BJ (cell line): Measurements from ENCODE around the gene C4orf33. TPM values are rescaled to one million over a fixed set of nuclear protein-coding genes. Genes with fewer than 3 reads are reported as not detected.

Experiments used
- CTCF ChIA-PET: fragments of 350-600 bp; formaldehyde crosslinking; extraction: SDS; loops from one replicate; lab custom pipeline; 2021; ENCODE audit warnings: antibody characterized with exemption, inconsistent platforms; lab: Yijun Ruan, JAX
- POLR2A ChIA-PET: fragments of 300-600 bp; sonication (Branson Sonifier 250); formaldehyde crosslinking; extraction: SDS; loops from one replicate; lab custom pipeline; 2021; ENCODE audit warnings: antibody characterized with exemption; lab: Charles Lee
- DNase-seq: peaks from one replicate; pipeline ENCODE4 v3.0.0-alpha.2; 2011; ENCODE audit warnings: low read depth
- H3K27me3 ChIP-seq: 2 replicates; pipeline ENCODE4 v1.6.0; 2011; ENCODE audit warnings: low read length; ENCODE audit not compliant: control insufficient read depth, insufficient read depth
- H3K36me3 ChIP-seq: 2 replicates; pipeline ENCODE4 v1.5.1; 2011; ENCODE audit warnings: low read length; ENCODE audit not compliant: control insufficient read depth, insufficient read depth
- H3K4me3 ChIP-seq: 2 replicates; pipeline ENCODE4 v1.5.1; 2011; ENCODE audit warnings: low read depth, mild to moderate bottlenecking, control low read depth, low read length
- polyA plus RNA-seq: library from polyadenylated mRNA; depleted of rRNA; stranded (reverse); fragments of >200 nt; gene quantifications from 2 replicates; pipeline ENCODE4 v1.2.3, GENCODE V29; 2011
- TF ChIP-seq, protein P1 (sequence below): IDR thresholded peaks from 2 replicates; pipeline ENCODE4 v1.5.1; 2011; ENCODE audit warnings: low read depth, mild to moderate bottlenecking, control low read depth, inconsistent platforms, low read length, moderate library complexity; ENCODE audit not compliant: insufficient read depth

The C4orf33 gene
- polyA plus RNA-seq, 1 experiment = 2.2 TPM

DNA sequence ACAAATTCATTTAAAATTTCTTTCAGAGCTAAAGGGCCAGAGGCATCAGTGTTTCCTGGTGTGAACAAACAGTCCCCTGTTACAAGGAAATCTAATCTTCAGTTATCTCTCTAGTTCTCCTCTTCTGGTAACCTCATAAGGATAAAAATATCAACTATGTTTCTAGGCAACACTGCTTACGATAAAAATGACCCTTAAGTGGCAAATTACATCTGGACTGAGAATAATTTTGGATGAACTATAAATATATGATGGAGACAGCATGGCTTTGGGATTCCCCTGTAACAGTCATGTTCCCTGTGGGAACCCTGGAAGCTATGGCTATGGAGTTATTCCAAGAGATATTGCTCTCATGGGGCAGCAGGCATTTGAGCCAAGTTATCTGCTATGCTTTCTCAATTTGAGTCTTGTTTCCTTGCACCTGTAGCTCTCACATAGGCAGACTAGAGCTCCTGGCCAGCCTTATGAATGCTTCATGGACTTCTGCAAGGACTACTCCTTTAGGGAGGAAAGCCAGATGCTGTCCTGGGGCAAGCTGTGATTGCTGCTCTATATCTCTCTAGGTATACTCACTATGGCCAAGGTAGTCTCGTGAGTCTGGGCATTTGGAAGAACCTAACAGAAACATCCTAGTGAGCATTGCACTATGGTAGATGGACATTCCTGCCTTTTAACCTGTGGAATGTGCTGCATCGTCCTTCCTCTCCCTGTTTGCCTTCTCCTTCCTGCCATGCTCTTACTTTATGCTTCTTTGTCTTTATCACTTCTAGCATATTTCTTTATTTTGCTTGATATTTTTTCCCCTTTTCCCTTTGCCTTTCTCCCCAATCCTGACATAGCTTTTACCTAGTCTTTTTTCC, 14.2 kb downstream of the C4orf33 start:
- DNase-seq = no peak
- ChIA-PET POLR2A (no interaction called here), CTCF (interaction anchor here (0.6 to 0.7 kb wide), 2 partner anchors 88 to 252 kb away, joined by 3 read pairs; no protein-coding TSS in a partner anchor)
- no peaks in the 10 kb centered on the region for H3K27me3 ChIP-seq
- H3K36me3 ChIP-seq = no peaks in the 10 kb centered on the region
- H3K4me3 ChIP-seq = no peak overlapping the region
- TF ChIP-seq, protein P1, sequence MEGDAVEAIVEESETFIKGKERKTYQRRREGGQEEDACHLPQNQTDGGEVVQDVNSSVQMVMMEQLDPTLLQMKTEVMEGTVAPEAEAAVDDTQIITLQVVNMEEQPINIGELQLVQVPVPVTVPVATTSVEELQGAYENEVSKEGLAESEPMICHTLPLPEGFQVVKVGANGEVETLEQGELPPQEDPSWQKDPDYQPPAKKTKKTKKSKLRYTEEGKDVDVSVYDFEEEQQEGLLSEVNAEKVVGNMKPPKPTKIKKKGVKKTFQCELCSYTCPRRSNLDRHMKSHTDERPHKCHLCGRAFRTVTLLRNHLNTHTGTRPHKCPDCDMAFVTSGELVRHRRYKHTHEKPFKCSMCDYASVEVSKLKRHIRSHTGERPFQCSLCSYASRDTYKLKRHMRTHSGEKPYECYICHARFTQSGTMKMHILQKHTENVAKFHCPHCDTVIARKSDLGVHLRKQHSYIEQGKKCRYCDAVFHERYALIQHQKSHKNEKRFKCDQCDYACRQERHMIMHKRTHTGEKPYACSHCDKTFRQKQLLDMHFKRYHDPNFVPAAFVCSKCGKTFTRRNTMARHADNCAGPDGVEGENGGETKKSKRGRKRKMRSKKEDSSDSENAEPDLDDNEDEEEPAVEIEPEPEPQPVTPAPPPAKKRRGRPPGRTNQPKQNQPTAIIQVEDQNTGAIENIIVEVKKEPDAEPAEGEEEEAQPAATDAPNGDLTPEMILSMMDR = no peak

DNA sequence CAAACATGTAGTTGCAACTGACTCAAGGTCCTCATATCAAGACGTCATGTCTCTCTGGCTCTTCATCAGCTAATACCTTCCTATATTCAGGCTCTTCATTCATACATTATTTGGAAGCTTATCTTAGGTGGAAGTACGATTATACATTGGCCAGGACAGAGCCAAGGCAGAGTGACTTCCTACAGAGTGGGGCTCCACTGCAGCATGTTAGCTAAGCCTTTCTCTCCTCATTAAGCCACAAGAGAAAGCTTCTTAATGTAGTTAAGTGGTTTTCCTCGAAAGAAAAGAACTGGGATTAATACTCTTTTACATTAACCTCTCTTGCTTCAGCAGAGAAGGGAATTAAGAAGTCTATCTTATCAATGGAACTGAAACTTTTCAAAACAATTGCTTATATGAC, 15.0 kb downstream of the C4orf33 start:
- H3K4me3 ChIP-seq = no peak overlapping the region
- no peaks in the 10 kb centered on the region for H3K27me3 ChIP-seq
- ChIA-PET POLR2A (no interaction called here), CTCF (interaction anchor here (0.7 kb wide), 1 partner anchor 88 kb away, joined by 3 read pairs; no protein-coding TSS in a partner anchor)
- TF ChIP-seq, protein P1 = no peak
- DNase-seq = no peak
- H3K36me3 ChIP-seq = no peaks in the 10 kb centered on the region

DNA sequence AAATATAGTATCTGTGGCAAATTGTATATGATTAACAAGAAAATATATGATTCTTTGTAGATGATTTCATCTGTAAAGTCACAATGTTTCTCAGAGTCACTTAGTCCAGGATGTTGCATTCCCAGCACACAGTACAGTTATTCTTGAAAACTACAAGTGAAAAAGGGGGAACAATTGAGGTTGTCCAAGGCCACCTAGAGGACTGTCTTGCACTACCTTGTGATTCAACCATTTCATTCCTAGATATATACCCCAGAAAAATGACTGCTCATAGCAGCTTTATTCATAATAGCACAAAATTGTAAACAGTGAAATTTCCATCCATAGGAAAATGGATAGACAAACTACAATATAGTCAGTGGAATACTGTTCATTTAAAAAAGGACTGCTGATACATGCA, 16.0 kb downstream of the C4orf33 start:
- H3K4me3 ChIP-seq = no peak overlapping the region
- ChIA-PET POLR2A (no interaction called here), CTCF (no interaction called here)
- no peaks in the 10 kb centered on the region for H3K27me3 ChIP-seq
- no peaks in the 10 kb centered on the region for H3K36me3 ChIP-seq
- no peak for DNase-seq
- TF ChIP-seq, protein P1 = no peak

DNA sequence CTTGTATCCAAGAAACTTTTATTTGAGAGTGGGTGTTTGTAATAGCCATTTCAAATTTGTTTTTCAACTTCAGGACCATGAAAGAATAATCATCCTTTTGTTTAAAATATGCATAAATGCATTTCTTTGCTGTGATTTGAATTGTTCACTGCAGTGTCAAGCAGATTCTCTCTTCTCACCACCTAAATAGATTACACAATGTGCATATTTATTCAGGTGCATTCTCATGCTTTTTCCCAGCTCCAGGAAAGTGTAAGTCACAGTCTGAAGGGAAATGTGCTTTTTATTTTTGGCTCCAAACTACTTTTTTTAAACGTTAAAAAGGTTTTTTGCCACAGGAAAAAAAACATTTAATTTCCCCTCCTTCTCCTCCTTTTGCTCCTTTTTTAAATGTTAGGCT, 17.5 kb downstream of the C4orf33 start:
- Histone ChIP-seq H3K36me3 (no peaks in the 10 kb centered on the region), H3K4me3 (no peak overlapping the region), H3K27me3 (no peaks in the 10 kb centered on the region)
- TF ChIP-seq, protein P1 = no peak
- CTCF ChIA-PET = no interaction called here
- DNase-seq = no peak
- POLR2A ChIA-PET = no interaction called here

DNA sequence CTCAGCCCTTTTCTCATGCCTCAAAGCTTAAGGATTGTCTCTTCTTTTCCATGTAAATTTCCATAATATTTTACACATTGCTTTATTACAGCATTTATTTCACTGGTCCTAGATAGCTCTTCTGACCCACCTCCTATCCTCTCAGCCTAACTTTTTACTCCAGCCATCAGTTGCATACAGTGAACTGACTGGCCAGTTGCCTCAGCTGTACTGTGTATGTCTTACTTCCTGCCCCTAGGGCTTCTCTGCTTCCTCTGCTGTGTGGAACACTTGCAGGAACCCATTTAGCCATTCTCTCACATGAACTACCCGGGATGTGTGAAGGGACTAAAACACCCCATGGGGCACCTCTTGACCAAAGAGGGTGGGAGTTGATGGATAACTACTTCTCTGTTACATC, 18.0 kb downstream of the C4orf33 start:
- TF ChIP-seq, protein P1 = no peak
- Histone ChIP-seq H3K36me3 (no peaks in the 10 kb centered on the region), H3K4me3 (no peak overlapping the region), H3K27me3 (no peaks in the 10 kb centered on the region)
- CTCF ChIA-PET = no interaction called here
- POLR2A ChIA-PET = no interaction called here
- DNase-seq = no peak
